ENCODE results near the gene UBE2S.

UBE2S gene

GRCh38 chr19:55386493-55386971 lies 21.1 kb downstream of the UBE2S start:
- Mint-ChIP-seq H3K4me1 (peaks cover 60% of the 10 kb centered on the region), H3K27me3 (ENCODE audit: low read depth, poor library complexity) (peaks cover 7% of the 10 kb centered on the region), H3K9me3 (peaks cover 10% of the 10 kb centered on the region), H3K36me3 (ENCODE audit: low read depth) (peaks cover 33% of the 10 kb centered on the region), H3K4me3 (peak overlapping the region; percentile 100), H3K27ac (peak overlapping the region; percentile 98)
- peak; percentile 54 for DNase-seq
- no peak for TF ChIP-seq CTCF (IDR thresholded peaks at IDR 0.05)

GRCh38 chr19:55385724-55386492 lies 21.7 kb downstream of the UBE2S start, which contains the start of gene RPL28:
TSS of gene RPL28 (plus strand) at chr19:55385932. CDS start at chr19:55386358, 426 bp downstream.
- Mint-ChIP-seq H3K36me3 (ENCODE audit: low read depth) (peaks cover 32% of the 10 kb centered on the region), H3K27me3 (ENCODE audit: low read depth, poor library complexity) (peaks cover 7% of the 10 kb centered on the region), H3K4me1 (peaks cover 57% of the 10 kb centered on the region), H3K9me3 (peaks cover 10% of the 10 kb centered on the region), H3K4me3 (peak within 1 kb of the TSS; percentile 100), H3K27ac (peak within 1 kb of the TSS; percentile 98)
- TF ChIP-seq CTCF (IDR thresholded peaks at IDR 0.05), result no peak
- peak; percentile 97 for DNase-seq

- Mint-ChIP-seq H3K4me1 (peaks cover 50% of the 10 kb centered on the region), H3K27ac (peak overlapping the region; percentile 97), H3K9me3 (peaks cover 10% of the 10 kb centered on the region), H3K4me3 (peak overlapping the region; percentile 100), H3K36me3 (ENCODE audit: low read depth) (peaks cover 26% of the 10 kb centered on the region), H3K27me3 (ENCODE audit: low read depth, poor library complexity) (peaks cover 7% of the 10 kb centered on the region)
- DNase-seq, result peak; percentile 98
- TF ChIP-seq CTCF (IDR thresholded peaks at IDR 0.05), result no peak
Observed at GRCh38 chr19:55384920-55385723, 22.5 kb downstream of the UBE2S start.

GRCh38 chr19:55384131-55384919 lies 23.3 kb downstream of the UBE2S start, which contains the start of gene TMEM238:
TSS of gene TMEM238 (minus strand) at chr19:55384292. CDS start at chr19:55384259, 33 bp downstream.
- Mint-ChIP-seq H3K4me3 (peak within 1 kb of the TSS; percentile 100), H3K36me3 (ENCODE audit: low read depth) (peaks cover 20% of the 10 kb centered on the region), H3K27ac (peak within 1 kb of the TSS; percentile 97), H3K4me1 (peaks cover 43% of the 10 kb centered on the region), H3K27me3 (ENCODE audit: low read depth, poor library complexity) (peaks cover 14% of the 10 kb centered on the region), H3K9me3 (peaks cover 10% of the 10 kb centered on the region)
- TF ChIP-seq CTCF (IDR thresholded peaks at IDR 0.05), result no peak
- DNase-seq, result no peak

GRCh38 chr19:55383279-55384130 lies 24.1 kb downstream of the UBE2S start:
- H3K4me3 Mint-ChIP-seq, result peak overlapping the region; percentile 76
- DNase-seq, result peak; percentile 72
- peaks cover 13% of the 10 kb centered on the region for H3K36me3 Mint-ChIP-seq (ENCODE audit: low read depth)
- no peak overlapping the region for H3K27ac Mint-ChIP-seq
- TF ChIP-seq CTCF (IDR thresholded peaks at IDR 0.05), result no peak
- H3K27me3 Mint-ChIP-seq (ENCODE audit: low read depth, poor library complexity), result peaks cover 20% of the 10 kb centered on the region
- peaks cover 36% of the 10 kb centered on the region for H3K4me1 Mint-ChIP-seq
- peaks cover 10% of the 10 kb centered on the region for H3K9me3 Mint-ChIP-seq

Data from nephron progenitor cell (in vitro differentiated cells).